ENCODE results near the gene DAPK1.

DNA sequence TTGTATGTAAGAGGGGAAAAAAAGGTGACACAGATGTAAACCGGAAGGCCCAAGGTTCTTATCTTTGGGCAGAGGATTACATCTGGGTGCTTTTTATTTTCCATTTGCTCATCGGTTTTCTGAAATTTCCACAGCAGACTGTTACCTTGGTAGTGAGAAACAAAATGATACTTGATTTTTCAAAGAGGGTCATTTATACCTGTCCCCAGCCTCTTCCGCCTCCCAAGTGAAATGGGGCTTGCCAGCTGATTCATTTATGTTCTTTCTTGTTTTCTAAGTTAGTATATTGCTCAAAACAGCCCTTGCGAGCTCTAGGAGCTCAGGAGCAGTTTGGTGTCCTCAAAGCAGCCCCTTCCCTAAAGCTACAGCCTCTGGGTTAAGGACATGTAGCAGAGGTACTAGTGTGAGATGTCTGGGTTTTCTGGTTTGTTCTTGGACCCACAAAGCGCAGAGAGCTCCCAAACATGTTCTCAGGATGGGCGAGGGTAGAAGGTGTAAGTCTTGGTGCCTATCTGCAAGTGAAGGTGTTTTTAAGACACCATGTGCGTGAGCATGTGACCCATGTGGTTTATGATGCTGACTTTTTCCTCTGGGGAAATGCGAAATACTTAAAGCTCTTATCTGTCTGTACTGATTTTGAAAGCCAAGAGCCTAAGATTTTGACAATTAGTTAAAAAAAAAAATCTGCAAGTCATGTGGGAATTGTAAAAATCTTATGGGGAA is 38.3 kb downstream of the DAPK1 start:
- TF ChIP-seq, protein P1, sequence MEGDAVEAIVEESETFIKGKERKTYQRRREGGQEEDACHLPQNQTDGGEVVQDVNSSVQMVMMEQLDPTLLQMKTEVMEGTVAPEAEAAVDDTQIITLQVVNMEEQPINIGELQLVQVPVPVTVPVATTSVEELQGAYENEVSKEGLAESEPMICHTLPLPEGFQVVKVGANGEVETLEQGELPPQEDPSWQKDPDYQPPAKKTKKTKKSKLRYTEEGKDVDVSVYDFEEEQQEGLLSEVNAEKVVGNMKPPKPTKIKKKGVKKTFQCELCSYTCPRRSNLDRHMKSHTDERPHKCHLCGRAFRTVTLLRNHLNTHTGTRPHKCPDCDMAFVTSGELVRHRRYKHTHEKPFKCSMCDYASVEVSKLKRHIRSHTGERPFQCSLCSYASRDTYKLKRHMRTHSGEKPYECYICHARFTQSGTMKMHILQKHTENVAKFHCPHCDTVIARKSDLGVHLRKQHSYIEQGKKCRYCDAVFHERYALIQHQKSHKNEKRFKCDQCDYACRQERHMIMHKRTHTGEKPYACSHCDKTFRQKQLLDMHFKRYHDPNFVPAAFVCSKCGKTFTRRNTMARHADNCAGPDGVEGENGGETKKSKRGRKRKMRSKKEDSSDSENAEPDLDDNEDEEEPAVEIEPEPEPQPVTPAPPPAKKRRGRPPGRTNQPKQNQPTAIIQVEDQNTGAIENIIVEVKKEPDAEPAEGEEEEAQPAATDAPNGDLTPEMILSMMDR (IDR thresholded peaks at IDR 0.05; ENCODE audit: low read length) = no peak
- no peak for TF ChIP-seq EZH2 (IDR thresholded peaks at IDR 0.05; ENCODE audit: borderline replicate concordance, low read length)

All from OCI-LY1 (cell line).